Measurements from ENCODE around the gene TNNC2. TPM values are rescaled to one million over a fixed set of nuclear protein-coding genes. Genes with fewer than 3 reads are reported as not detected.

Gene TNNC2
- polyA plus RNA-seq, 3 donors, result 0.71 to 1.2 (median 1.0) TPM

DNA sequence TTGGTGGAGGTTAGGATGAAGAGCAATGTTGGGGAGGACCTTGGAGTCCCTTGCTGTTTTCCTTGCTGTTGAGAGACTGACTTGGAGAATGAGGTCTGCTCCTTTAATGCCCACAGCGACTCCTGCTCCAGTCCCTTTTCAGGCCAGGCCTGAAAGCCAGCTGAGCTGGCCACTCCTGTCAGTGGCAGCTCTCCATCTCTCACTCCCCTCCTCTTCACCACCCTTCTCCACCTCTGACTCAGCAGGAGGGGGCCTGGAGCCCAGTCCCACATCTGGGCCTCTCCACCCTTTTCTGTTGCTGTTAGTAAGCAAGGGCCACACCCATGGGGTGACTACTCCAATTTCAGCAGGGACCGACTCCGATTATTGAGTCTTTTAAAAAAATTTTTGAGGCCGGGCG lies 8.7 kb upstream of the TNNC2 start:
- peaks cover 49 to 56% of the 10 kb centered on the region in 2 donors for H3K4me1 ChIP-seq (ENCODE audit: control insufficient read depth in 1 of 2, insufficient read depth in 2 of 2, low read length in 2 of 2)
- H3K4me3 ChIP-seq (replicated peaks in 1 of 3; ENCODE audit: low read depth in 2 of 3, low read length in 3 of 3), result peak overlapping the region in 1 of 3 experiments; percentile 84
- H3K27ac ChIP-seq (ENCODE audit: low read depth in 1 of 2, low read length in 2 of 2), result peak overlapping the region; percentile 29 to 82
- Mint-ChIP-seq H3K27ac (peak overlapping the region in 6 of 7 donors; percentile 28 to 85 (median 79)), H3K36me3 (peaks cover 21 to 52% of the 10 kb centered on the region in 2 donors), H3K4me3 (peak overlapping the region in 1 of 2 donors; percentile 54), H3K4me1 (peaks cover 50% of the 10 kb centered on the region), H3K27me3 (ENCODE audit: low read depth in 3 of 3) (no peaks in the 10 kb centered on the region), H3K9me3 (peaks cover 0 to 1% (median 0%) of the 10 kb centered on the region in 7 donors)
- H3K36me3 ChIP-seq (replicated peaks in 1 of 2; ENCODE audit: control insufficient read depth in 1 of 2, insufficient read depth in 2 of 2, low read length in 2 of 2), result peaks cover 11 to 36% of the 10 kb centered on the region in 2 donors
- no peaks in the 10 kb centered on the region for H3K9me3 ChIP-seq (replicated peaks in 1 of 2; ENCODE audit: control insufficient read depth in 1 of 2, insufficient read depth in 1 of 2, low read length in 2 of 2)
- H3K79me2 ChIP-seq (ENCODE audit: insufficient read depth, low read length), result peaks cover 14% of the 10 kb centered on the region
- peak in 1 of 3 donors; percentile 40 for DNase-seq
- no peak overlapping the region for H3K9ac ChIP-seq (ENCODE audit: insufficient read depth, low read length, poor library complexity, severe bottlenecking)
- peak overlapping the region; percentile 92 for H3K4me2 ChIP-seq (replicated peaks; ENCODE audit: extremely low read depth, low read length, poor library complexity, severe bottlenecking)
- intact Hi-C loops (cut with micrococcal nuclease), result no loop called here
- TF ChIP-seq, protein P1, sequence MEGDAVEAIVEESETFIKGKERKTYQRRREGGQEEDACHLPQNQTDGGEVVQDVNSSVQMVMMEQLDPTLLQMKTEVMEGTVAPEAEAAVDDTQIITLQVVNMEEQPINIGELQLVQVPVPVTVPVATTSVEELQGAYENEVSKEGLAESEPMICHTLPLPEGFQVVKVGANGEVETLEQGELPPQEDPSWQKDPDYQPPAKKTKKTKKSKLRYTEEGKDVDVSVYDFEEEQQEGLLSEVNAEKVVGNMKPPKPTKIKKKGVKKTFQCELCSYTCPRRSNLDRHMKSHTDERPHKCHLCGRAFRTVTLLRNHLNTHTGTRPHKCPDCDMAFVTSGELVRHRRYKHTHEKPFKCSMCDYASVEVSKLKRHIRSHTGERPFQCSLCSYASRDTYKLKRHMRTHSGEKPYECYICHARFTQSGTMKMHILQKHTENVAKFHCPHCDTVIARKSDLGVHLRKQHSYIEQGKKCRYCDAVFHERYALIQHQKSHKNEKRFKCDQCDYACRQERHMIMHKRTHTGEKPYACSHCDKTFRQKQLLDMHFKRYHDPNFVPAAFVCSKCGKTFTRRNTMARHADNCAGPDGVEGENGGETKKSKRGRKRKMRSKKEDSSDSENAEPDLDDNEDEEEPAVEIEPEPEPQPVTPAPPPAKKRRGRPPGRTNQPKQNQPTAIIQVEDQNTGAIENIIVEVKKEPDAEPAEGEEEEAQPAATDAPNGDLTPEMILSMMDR (IDR thresholded peaks at IDR 0.05), result no peak
- no peaks in the 10 kb centered on the region for H3K27me3 ChIP-seq (ENCODE audit: control insufficient read depth in 2 of 2, insufficient read depth in 2 of 2, low read length in 2 of 2)
- peaks cover 3% of the 10 kb centered on the region for H4K20me1 ChIP-seq (ENCODE audit: insufficient read depth, low read length)
- 84% methylated on average over 4 of the region's 5 CpGs for WGBS (ENCODE audit: insufficient coverage)
- no peak overlapping the region for H2AFZ ChIP-seq (ENCODE audit: insufficient read depth, low read depth, low read length, poor library complexity, severe bottlenecking)

DNA sequence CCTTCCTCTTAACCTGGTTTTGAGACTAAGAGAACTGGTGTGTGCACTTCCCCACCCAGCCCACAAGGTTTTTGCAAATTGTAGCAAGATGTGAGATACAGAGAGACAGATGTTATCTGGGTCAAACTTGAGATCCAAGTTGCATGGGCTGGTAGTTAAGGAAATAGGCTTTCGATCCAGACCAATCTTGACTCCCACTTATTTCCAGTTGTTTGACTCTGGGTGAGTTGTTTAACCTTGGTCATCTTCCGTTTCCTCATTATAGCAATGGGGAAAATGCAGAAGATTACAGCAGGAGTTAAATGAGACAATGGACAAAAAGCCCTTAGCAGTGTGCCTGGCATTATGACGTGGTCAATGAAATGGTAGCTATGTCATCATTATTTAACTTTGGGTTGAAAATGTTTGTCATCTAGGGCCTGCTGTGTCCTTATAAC lies 8.2 kb upstream of the TNNC2 start:
- Histone ChIP-seq H3K4me3 (replicated peaks in 1 of 3; ENCODE audit: low read depth in 2 of 3, low read length in 3 of 3) (peak overlapping the region in 1 of 3 experiments; percentile 84), H3K36me3 (replicated peaks in 1 of 2; ENCODE audit: control insufficient read depth in 1 of 2, insufficient read depth in 2 of 2, low read length in 2 of 2) (peaks cover 6 to 32% of the 10 kb centered on the region in 2 donors), H3K27me3 (ENCODE audit: control insufficient read depth in 2 of 2, insufficient read depth in 2 of 2, low read length in 2 of 2) (no peaks in the 10 kb centered on the region), H3K4me2 (replicated peaks; ENCODE audit: extremely low read depth, low read length, poor library complexity, severe bottlenecking) (peak overlapping the region; percentile 92), H3K4me1 (ENCODE audit: control insufficient read depth in 1 of 2, insufficient read depth in 2 of 2, low read length in 2 of 2) (peaks cover 49 to 58% of the 10 kb centered on the region in 2 donors), H3K79me2 (ENCODE audit: insufficient read depth, low read length) (peaks cover 14% of the 10 kb centered on the region), H3K9me3 (replicated peaks in 1 of 2; ENCODE audit: control insufficient read depth in 1 of 2, insufficient read depth in 1 of 2, low read length in 2 of 2) (no peaks in the 10 kb centered on the region), H2AFZ (ENCODE audit: insufficient read depth, low read depth, low read length, poor library complexity, severe bottlenecking) (no peak overlapping the region), H3K27ac (ENCODE audit: low read depth in 1 of 2, low read length in 2 of 2) (peak overlapping the region in 1 of 2 donors; percentile 82), H4K20me1 (ENCODE audit: insufficient read depth, low read length) (peaks cover 3% of the 10 kb centered on the region), H3K9ac (ENCODE audit: insufficient read depth, low read length, poor library complexity, severe bottlenecking) (no peak overlapping the region)
- peak overlapping the region in 1 of 2 donors; percentile 88 for H3K4me3 Mint-ChIP-seq
- peak in 1 of 3 donors; percentile 31 for DNase-seq
- peaks cover 53% of the 10 kb centered on the region for H3K4me1 Mint-ChIP-seq
- WGBS (ENCODE audit: insufficient coverage), result 90% methylated on average over 1 of the region's 3 CpGs
- intact Hi-C loops (cut with micrococcal nuclease), result no loop called here
- peaks cover 17 to 47% of the 10 kb centered on the region in 2 donors for H3K36me3 Mint-ChIP-seq
- H3K9me3 Mint-ChIP-seq, result peaks cover 0 to 1% (median 0%) of the 10 kb centered on the region in 7 donors
- H3K27ac Mint-ChIP-seq, result peak overlapping the region in 6 of 7 donors; percentile 21 to 85 (median 43)
- TF ChIP-seq, protein P1 (IDR thresholded peaks at IDR 0.05), result no peak
- no peaks in the 10 kb centered on the region for H3K27me3 Mint-ChIP-seq (ENCODE audit: low read depth in 3 of 3)
